HEK293 (cell line): ENCODE results near the gene SPATA31E1.

Experiments
- CTCF ChIA-PET: fragments of 350-600 bp; formaldehyde crosslinking; extraction: SDS; loops from one replicate; lab custom pipeline; 2021; ENCODE audit warnings: antibody characterized with exemption; lab: Yijun Ruan, JAX
- POLR2A ChIA-PET: fragments of 300-600 bp; formaldehyde crosslinking; extraction: SDS; loops from one replicate; lab custom pipeline; 2020; ENCODE audit warnings: antibody characterized with exemption, inconsistent platforms; lab: Yijun Ruan, JAX
- H3K27ac ChIP-seq: fragments of 200-500 bp; sonication (Bioruptor generic); 2 replicates; pipeline ENCODE4 v1.5.1; 2014; ENCODE audit warnings: low read depth, low read length, control low read depth, inconsistent platforms; ENCODE audit errors: extremely low read depth
- H3K36me3 ChIP-seq, 2 experiments: fragments of 200-500 bp in 1 of 2; sonication (Bioruptor generic) in 1 of 2; 1 replicate in 1 of 2; 2 replicates in 1 of 2; pipeline ENCODE4 v1.5.1; 2014 to 2017; ENCODE audit warnings: inconsistent platforms in 2 of 2, low read length in 2 of 2; ENCODE audit not compliant: control insufficient read depth in 2 of 2, insufficient read depth in 1 of 2
- H3K4me1 ChIP-seq: fragments of 200-500 bp; sonication (Bioruptor generic); 2 replicates; pipeline ENCODE4 v1.5.1; 2014; ENCODE audit warnings: mild to moderate bottlenecking, low read length, inconsistent platforms; ENCODE audit not compliant: control insufficient read depth, insufficient read depth
- H3K4me3 ChIP-seq: 2 replicates; pipeline ENCODE4 v1.5.1; 2011; ENCODE audit warnings: low read depth, mild to moderate bottlenecking, control low read depth, low read length, moderate library complexity
- H3K9me3 ChIP-seq: fragments of 200-500 bp; sonication (Bioruptor generic); 2 replicates; pipeline ENCODE4 v1.5.1; 2014; ENCODE audit warnings: low read depth, low read length, inconsistent platforms; ENCODE audit not compliant: control insufficient read depth, insufficient read depth
- INSM2 ChIP-seq: fragments of 450-650 bp; formaldehyde crosslinking; IDR thresholded peaks from 2 replicates; pipeline ENCODE4 v1.5.1; 2016; ENCODE audit warnings: missing biosample characterization, missing genetic modification characterization
- KLF10 ChIP-seq: fragments of 450-650 bp; IDR thresholded peaks from 2 replicates; pipeline ENCODE4 v1.5.1; 2018; ENCODE audit warnings: missing biosample characterization, mild to moderate bottlenecking, missing genetic modification characterization
- PBX3 ChIP-seq: sonication (generic); formaldehyde crosslinking; IDR thresholded peaks from 2 replicates; pipeline ENCODE4 v1.8.1; 2022; ENCODE audit warnings: mild to moderate bottlenecking, moderate library complexity, missing genetic modification reagents
- REST ChIP-seq: fragments of 450-650 bp; formaldehyde crosslinking; IDR thresholded peaks from 2 replicates; pipeline ENCODE4 v1.5.1; 2016; ENCODE audit warnings: missing biosample characterization, missing genetic modification characterization
- YY2 ChIP-seq: fragments of 450-650 bp; formaldehyde crosslinking; IDR thresholded peaks from 2 replicates; pipeline ENCODE4 v1.5.1; 2016; ENCODE audit warnings: missing biosample characterization, missing genetic modification characterization
- ZNF16 ChIP-seq: fragments of 450-650 bp; formaldehyde crosslinking; IDR thresholded peaks from 2 replicates; pipeline ENCODE4 v1.5.1; 2016; ENCODE audit warnings: low read depth, missing biosample characterization, missing genetic modification characterization
- ZNF169 ChIP-seq: fragments of 450-650 bp; formaldehyde crosslinking; IDR thresholded peaks from 2 replicates; pipeline ENCODE4 v1.5.1; 2016; ENCODE audit warnings: missing biosample characterization, missing genetic modification characterization
- ZNF175 ChIP-seq: fragments of 450-650 bp; formaldehyde crosslinking; IDR thresholded peaks from 2 replicates; pipeline ENCODE4 v1.5.1; 2016; ENCODE audit warnings: missing biosample characterization, missing genetic modification characterization
- ZNF202 ChIP-seq: fragments of 450-650 bp; formaldehyde crosslinking; IDR thresholded peaks from 2 replicates; pipeline ENCODE4 v1.5.1; 2016; ENCODE audit warnings: missing biosample characterization, missing genetic modification characterization, borderline replicate concordance
- ZNF221 ChIP-seq: fragments of 450-650 bp; formaldehyde crosslinking; IDR thresholded peaks from 2 replicates; pipeline ENCODE4 v1.5.1; 2017; ENCODE audit warnings: missing biosample characterization, missing genetic modification characterization, borderline replicate concordance
- ZNF394 ChIP-seq: fragments of 450-650 bp; formaldehyde crosslinking; IDR thresholded peaks from 2 replicates; pipeline ENCODE4 v1.5.1; 2016; ENCODE audit warnings: missing biosample characterization, missing genetic modification characterization, mild to moderate bottlenecking, moderate library complexity, borderline replicate concordance
- ZNF404 ChIP-seq: fragments of 450-650 bp; formaldehyde crosslinking; IDR thresholded peaks from 2 replicates; pipeline ENCODE4 v1.5.1; 2017; ENCODE audit warnings: missing biosample characterization, missing genetic modification characterization
- ZNF530 ChIP-seq: fragments of 450-650 bp; formaldehyde crosslinking; IDR thresholded peaks from 2 replicates; pipeline ENCODE4 v1.5.1; 2016; ENCODE audit warnings: low read depth, missing biosample characterization, missing genetic modification characterization
- ZNF664 ChIP-seq: fragments of 450-650 bp; formaldehyde crosslinking; IDR thresholded peaks from 2 replicates; pipeline ENCODE4 v1.5.1; 2016; ENCODE audit warnings: missing biosample characterization, missing genetic modification characterization
- ZNF76 ChIP-seq: fragments of 450-650 bp; formaldehyde crosslinking; IDR thresholded peaks from 2 replicates; pipeline ENCODE4; 2016; ENCODE audit warnings: low read depth, missing biosample characterization, missing genetic modification characterization, borderline replicate concordance
- TF ChIP-seq, protein P1 (sequence below): fragments of 450-650 bp; formaldehyde crosslinking; IDR thresholded peaks from 2 replicates; pipeline ENCODE4; 2016; ENCODE audit warnings: missing biosample characterization, missing genetic modification characterization

Gene SPATA31E1

GRCh38 chr9:87889882-87890252 is 7.2 kb downstream of the SPATA31E1 start:
- no peak overlapping the region for H3K4me3 ChIP-seq
- no peak overlapping the region for H3K27ac ChIP-seq
- H3K4me1 ChIP-seq = no peaks in the 10 kb centered on the region
- no peaks in the 10 kb centered on the region for H3K36me3 ChIP-seq
- ChIA-PET POLR2A (interaction anchor here (0.7 kb wide), 1 partner anchor 73 kb away, joined by 5 read pairs; no protein-coding TSS in a partner anchor), CTCF (no interaction called here)
- TF ChIP-seq ZNF16 (tag by site-specific recombination) (no peak), ZNF175 (no peak), ZNF221 (tag by site-specific recombination) (no peak), YY2 (no peak), ZNF394 (no peak), ZNF76 (tag by site-specific recombination) (no peak), PBX3 (no peak), ZNF664 (tag by site-specific recombination) (no peak), ZNF169 (tag by site-specific recombination) (no peak), ZNF202 (tag by site-specific recombination) (no peak), REST (tag by site-specific recombination) (no peak), ZNF404 (no peak)
- TF ChIP-seq, protein P1, sequence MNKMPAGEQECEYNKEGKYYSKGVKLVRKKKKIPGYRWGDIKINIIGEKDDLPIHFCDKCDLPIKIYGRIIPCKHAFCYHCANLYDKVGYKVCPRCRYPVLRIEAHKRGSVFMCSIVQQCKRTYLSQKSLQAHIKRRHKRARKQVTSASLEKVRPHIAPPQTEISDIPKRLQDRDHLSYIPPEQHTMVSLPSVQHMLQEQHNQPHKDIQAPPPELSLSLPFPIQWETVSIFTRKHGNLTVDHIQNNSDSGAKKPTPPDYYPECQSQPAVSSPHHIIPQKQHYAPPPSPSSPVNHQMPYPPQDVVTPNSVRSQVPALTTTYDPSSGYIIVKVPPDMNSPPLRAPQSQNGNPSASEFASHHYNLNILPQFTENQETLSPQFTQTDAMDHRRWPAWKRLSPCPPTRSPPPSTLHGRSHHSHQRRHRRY (tag by site-specific recombination) = no peak
- no peaks in the 10 kb centered on the region for H3K9me3 ChIP-seq

DNA sequence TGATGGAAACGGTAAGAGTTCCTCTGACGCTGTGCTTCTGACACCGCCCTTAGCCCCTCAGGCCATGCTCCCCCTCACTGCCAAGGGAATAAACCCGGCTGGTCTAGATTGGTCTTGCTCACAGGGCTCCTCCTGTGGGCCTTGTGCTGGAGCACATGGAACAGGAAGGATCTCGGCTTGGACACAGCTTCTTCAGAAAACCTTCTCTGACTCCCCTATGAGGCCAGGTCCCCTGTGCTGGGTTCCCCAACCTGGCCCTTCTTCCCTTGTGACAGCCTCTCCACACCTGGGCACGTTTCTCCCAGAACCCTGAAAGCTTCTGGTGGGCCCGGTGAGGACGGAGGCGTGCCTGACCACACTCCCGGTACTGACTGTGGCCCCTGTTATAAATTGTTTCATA is 8.2 kb downstream of the SPATA31E1 start:
- Histone ChIP-seq H3K9me3 (no peaks in the 10 kb centered on the region), H3K4me3 (no peak overlapping the region), H3K4me1 (no peaks in the 10 kb centered on the region), H3K27ac (no peak overlapping the region), H3K36me3 (no peaks in the 10 kb centered on the region)
- CTCF ChIA-PET = no interaction called here
- TF ChIP-seq KLF10 (tag by site-specific recombination) (no peak), ZNF221 (tag by site-specific recombination) (no peak), INSM2 (tag by site-specific recombination) (no peak), ZNF530 (tag by site-specific recombination) (no peak)
- POLR2A ChIA-PET = no interaction called here
